Dedifferentiated amniotic fluid mesenchymal stem cell (primary cell): Measurements from ENCODE around the gene ARF6.
A peak's percentile ranks its signal among the peaks of the same experiment; 100 is the strongest.

Source experiments
- DNase-seq: peaks from one replicate; pipeline ENCODE4 v3.0.0-alpha.2; 2016; ENCODE audit errors: extremely low spot score

The ARF6 gene

GRCh38 chr14:49940808-49941421 is 48.0 kb downstream of the ARF6 start:
- DNase-seq = peak; percentile 40

GRCh38 chr14:49942090-49942489 is 49.2 kb downstream of the ARF6 start:
- DNase-seq = no peak

GRCh38 chr14:49944501-49944900 is 51.6 kb downstream of the ARF6 start:
- DNase-seq = no peak

- no peak for DNase-seq
Measured at GRCh38 chr14:49945448-49946319, 52.8 kb downstream of the ARF6 start.
